GM12878 (cell line): Measurements from ENCODE around the gene RALB. TPM values are rescaled to one million over a fixed set of nuclear protein-coding genes. Genes with fewer than 3 reads are reported as not detected.

Source experiments
- BMI1 ChIP-seq: fragments of 450-650 bp; IDR thresholded peaks from 2 replicates; pipeline ENCODE4 v1.6.1; 2016; ENCODE audit warnings: mild to moderate bottlenecking, moderate library complexity, borderline replicate concordance
- CBX3 ChIP-seq: fragments of 200-600 bp; sonication (generic); IDR thresholded peaks from 2 replicates; pipeline ENCODE4 v1.6.1; 2016; ENCODE audit warnings: low read depth, borderline replicate concordance
- CEBPB ChIP-seq, 2 experiments: fragments of 150-350 bp in 1 of 2; IDR thresholded peaks; 2 replicates each; pipeline ENCODE4 v1.6.1; 2012 to 2014; ENCODE audit warnings: low read depth in 2 of 2, low read length in 2 of 2, borderline replicate concordance in 1 of 2, inconsistent platforms in 1 of 2
- CTCF ChIP-seq, 3 experiments: IDR thresholded peaks in 2 of 3; conservative IDR thresholded peaks in 1 of 3; 2 replicates each; pipeline ENCODE4 v1.5.1; 2011; ENCODE audit warnings: low read depth in 3 of 3, low read length in 3 of 3, mild to moderate bottlenecking in 3 of 3, control low read depth in 2 of 3, moderate library complexity in 2 of 3, inconsistent platforms in 1 of 3, mixed read lengths in 1 of 3; ENCODE audit not compliant: control insufficient read depth in 2 of 3, insufficient read depth in 1 of 3; ENCODE audit errors: extremely low read depth in 1 of 3
- CUX1 ChIP-seq: IDR thresholded peaks from 2 replicates; pipeline ENCODE4 v1.6.1; 2012; ENCODE audit warnings: improper control_type of control experiment, low read depth, low read length; ENCODE audit not compliant: insufficient replicate concordance
- E4F1 ChIP-seq: fragments of 450-650 bp; IDR thresholded peaks from 2 replicates; pipeline ENCODE4 v1.6.1; 2018; ENCODE audit warnings: borderline replicate concordance, mild to moderate bottlenecking; ENCODE audit not compliant: partially characterized antibody
- IKZF2 ChIP-seq, 2 experiments: fragments of 450-650 bp; IDR thresholded peaks; 2 replicates each; pipeline ENCODE4 v1.6.1; 2017; ENCODE audit warnings: mild to moderate bottlenecking in 2 of 2, moderate library complexity in 2 of 2
- NRF1 ChIP-seq: conservative IDR thresholded peaks from 2 replicates; pipeline ENCODE4 v1.6.1; 2011; ENCODE audit warnings: mild to moderate bottlenecking, low read depth, low read length, improper control_type of control experiment
- ZBED1 ChIP-seq: IDR thresholded peaks from 2 replicates; pipeline ENCODE4 v1.6.1; 2016; ENCODE audit warnings: borderline replicate concordance
- ZSCAN29 ChIP-seq: fragments of 450-650 bp; IDR thresholded peaks from 2 replicates; pipeline ENCODE4 v1.6.1; 2017; ENCODE audit warnings: mild to moderate bottlenecking, moderate library complexity
- polyA plus RNA-seq, 11 experiments: library from polyadenylated mRNA; depleted of rRNA in 4 of 11; unstranded in 6 of 11; stranded (reverse) in 5 of 11; fragments of >200 nt; fragmentation: Nextera tagmentation in 4 of 11; fragmentation: Illumina TruSeq in 1 of 11; extraction: Ambion mirVana in 4 of 11; extraction: Trizol in 1 of 11; gene quantifications; 1 replicate in 1 of 11; 2 replicates in 10 of 11; pipeline versions ENCODE4 v1.2.1 to v1.2.3, GENCODE V29; 2011 to 2016; ENCODE audit warnings: inconsistent platforms in 2 of 11, missing spikeins in 2 of 11, low read depth in 1 of 11
- total RNA-seq, 4 experiments: library from RNA; depleted of rRNA in 3 of 4; stranded (reverse); fragments of >200 nt in 3 of 4; fragmentation: Illumina TruSeq in 1 of 4; extraction: Trizol in 1 of 4; gene quantifications; 2 replicates each; pipeline versions ENCODE4 v1.2.1 to v1.2.3, GENCODE V29; 2013 to 2021
- TF ChIP-seq, protein P1 (sequence below): fragments of 450-650 bp; IDR thresholded peaks from 2 replicates; pipeline ENCODE4 v1.6.1; 2016; ENCODE audit warnings: mild to moderate bottlenecking, moderate library complexity, borderline replicate concordance

RALB gene
- total and polyA plus RNA-seq, 10 of the 15 experiments (the other 5 are each of a cell fraction or from before 2014, with no cell fraction given): 8.3 to 54.0 (median 24.2) TPM

DNA sequence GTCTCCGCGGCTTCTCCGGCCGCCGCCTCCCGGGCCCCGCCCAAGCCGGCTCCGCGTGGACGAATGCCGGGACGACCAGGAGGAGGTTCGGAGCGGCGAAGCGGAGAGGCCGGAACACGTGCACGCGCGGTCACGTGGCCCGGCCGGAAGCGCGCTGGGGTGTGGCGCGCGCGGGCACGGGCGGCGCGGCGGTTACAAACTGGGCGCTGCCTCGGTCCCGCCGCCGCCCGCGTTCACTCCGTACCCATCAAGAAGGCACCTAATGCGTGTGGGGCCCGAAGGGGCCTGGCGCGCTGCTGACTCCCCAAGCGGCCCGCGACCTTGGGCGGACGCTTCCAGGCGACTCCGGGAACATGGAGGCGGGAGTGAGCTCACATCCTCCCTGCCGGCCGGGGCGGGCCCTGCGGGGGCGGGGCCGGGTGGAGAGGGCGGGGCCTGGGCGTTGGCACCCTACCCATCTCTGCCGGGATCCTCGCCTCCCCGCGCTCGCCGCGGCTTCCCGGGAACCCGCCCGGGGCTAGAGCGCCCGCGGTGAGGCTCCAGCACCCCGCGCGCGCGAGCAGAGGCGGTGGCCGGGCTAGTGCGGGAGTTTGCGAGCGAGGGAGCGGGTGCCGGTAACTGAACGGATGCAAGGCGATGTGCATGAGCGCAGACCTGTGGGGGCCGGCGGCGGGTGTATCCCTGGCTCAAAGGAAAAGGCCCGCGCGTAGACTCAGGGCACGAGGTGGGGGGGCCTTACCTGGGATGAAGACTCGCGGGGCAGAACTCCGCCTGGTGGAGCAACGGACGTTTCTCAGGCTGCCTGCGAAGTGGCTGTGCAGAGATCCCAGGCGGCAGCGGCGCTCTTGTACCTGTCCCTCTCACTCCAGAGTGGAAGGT is 29.4 kb upstream of the RALB start, which contains the start of gene TMEM185B (continued):
- TF ChIP-seq, protein P1, sequence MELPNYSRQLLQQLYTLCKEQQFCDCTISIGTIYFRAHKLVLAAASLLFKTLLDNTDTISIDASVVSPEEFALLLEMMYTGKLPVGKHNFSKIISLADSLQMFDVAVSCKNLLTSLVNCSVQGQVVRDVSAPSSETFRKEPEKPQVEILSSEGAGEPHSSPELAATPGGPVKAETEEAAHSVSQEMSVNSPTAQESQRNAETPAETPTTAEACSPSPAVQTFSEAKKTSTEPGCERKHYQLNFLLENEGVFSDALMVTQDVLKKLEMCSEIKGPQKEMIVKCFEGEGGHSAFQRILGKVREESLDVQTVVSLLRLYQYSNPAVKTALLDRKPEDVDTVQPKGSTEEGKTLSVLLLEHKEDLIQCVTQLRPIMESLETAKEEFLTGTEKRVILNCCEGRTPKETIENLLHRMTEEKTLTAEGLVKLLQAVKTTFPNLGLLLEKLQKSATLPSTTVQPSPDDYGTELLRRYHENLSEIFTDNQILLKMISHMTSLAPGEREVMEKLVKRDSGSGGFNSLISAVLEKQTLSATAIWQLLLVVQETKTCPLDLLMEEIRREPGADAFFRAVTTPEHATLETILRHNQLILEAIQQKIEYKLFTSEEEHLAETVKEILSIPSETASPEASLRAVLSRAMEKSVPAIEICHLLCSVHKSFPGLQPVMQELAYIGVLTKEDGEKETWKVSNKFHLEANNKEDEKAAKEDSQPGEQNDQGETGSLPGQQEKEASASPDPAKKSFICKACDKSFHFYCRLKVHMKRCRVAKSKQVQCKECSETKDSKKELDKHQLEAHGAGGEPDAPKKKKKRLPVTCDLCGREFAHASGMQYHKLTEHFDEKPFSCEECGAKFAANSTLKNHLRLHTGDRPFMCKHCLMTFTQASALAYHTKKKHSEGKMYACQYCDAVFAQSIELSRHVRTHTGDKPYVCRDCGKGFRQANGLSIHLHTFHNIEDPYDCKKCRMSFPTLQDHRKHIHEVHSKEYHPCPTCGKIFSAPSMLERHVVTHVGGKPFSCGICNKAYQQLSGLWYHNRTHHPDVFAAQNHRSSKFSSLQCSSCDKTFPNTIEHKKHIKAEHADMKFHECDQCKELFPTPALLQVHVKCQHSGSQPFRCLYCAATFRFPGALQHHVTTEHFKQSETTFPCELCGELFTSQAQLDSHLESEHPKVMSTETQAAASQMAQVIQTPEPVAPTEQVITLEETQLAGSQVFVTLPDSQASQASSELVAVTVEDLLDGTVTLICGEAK: no peak
- TF ChIP-seq CEBPB (IDR thresholded peaks at IDR 0.05; ENCODE audit: borderline replicate concordance in 1 of 2, low read depth in 2 of 2, low read length in 2 of 2) (no peak), E4F1 (no peak), NRF1 (no peak), BMI1 (no peak), ZBED1 (no peak), CUX1 (no peak), ZSCAN29 (no peak), IKZF2 (IDR thresholded peaks at IDR 0.05) (no peak; a peak in 1 of 4 replicates), CTCF (IDR thresholded peaks at IDR 0.05 in 2 of 3, conservative IDR thresholded peaks at IDR 0.05 in 1 of 3; ENCODE audit: control insufficient read depth in 2 of 3, extremely low read depth in 1 of 3, insufficient read depth in 1 of 3, low read depth in 3 of 3, low read length in 3 of 3) (peak; percentile 24 to 50 (median 30); a peak in 5 of 6 replicates), CBX3 (no peak)
